HG03045 (cell line): Measurements from ENCODE around the gene HABP4.

Experiments
- ATAC-seq: cut with Tn5 transposase; IDR thresholded peaks from one replicate; pipeline ENCODE4 v1.9.1; 2021; ENCODE audit warnings: mild to moderate bottlenecking, moderate library complexity; ENCODE audit not compliant: unreplicated experiment

HABP4 gene

DNA sequence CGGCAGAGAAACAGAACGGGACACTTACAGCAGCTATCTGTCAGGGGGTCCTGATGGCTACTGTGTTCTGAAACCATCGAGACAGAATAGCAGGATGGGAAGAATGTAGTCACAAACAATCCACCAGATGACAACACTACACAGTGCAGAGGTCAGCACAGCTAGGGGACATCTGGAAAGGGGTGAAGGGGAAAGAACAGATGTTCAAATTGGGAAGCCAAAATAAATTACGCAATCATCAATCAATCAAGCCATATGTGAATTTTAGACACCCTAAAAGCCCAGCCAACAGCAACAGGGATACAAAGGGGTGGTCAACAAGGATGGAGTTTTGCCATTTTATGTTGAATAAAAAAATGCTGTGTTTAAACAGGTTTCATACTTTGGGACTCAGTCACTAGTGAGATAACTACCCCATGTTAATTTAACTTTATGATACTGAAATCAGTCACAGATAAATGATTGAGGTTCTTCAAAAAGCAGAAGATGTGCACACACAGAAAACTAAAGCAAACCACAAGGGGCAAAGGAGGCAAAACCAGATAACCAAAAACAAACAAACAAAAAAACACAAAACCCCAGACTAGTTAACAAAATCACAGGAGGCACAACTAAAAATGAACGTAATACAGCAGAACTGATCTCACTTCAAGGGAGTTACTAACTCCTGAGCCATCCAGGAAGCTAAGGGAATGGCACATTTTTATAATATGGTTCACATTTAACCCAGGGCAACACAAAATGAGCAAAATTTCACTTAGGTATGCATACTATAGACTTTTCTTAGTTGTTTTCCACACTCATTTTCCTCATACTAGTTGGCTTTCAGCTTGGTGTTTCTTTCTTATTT, 65.9 kb downstream of the HABP4 start:
- no peak for ATAC-seq

DNA sequence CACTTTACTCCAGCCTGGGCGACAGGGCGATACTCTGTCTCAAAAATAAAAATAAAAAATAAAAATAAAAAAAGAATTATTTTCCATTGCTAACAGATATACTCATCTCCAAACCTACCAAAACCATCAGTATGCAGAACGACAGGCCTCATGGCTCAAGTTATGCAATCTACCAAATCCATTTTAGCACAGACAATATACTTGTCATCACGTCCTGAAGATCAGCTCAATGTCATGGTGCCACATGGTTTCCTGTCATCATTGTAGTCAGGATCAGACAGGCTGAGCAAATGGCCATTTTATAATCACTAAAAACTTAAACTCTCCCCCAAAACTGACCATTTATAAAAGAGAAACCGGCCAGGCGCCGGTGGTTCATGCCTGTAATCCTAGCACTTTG, 69.1 kb downstream of the HABP4 start:
- no peak for ATAC-seq

DNA sequence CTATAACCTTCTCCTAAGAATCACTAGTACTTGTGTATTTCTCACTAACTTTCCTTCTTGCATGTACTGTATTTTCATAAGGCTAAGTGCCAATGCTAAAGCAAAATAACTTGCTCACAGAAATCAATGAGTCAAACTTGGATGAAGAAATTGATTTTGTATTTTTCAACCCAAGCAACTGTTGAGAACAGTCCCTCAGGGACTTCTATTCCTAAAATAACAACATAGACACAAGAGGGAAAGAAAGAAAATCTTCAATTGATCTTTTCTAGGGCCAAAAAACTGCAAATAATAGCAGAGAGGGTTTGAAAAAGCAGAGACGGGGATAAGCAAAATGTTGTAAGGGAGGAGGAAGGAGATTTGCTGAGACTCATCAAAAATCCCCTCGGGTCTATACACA, 69.8 kb downstream of the HABP4 start:
- no peak for ATAC-seq

DNA sequence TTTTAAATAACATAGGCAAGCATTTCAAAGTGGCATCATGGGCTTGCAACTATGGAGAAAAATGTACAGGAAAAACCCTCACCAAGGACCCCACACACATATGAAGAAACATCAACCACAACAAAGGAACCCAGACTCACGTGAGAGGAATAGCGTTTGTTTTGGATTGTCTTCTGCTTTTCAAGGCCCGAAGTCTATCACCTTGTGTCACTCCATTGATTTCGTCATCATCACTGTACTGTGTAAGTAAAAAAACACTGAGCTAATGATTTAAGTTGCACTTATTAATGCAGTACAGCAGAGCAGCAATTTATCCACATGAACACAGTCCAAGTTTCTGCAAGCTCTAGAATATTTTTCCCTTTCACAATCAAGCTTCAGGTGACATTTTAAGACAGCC, 72.4 kb downstream of the HABP4 start:
- no peak for ATAC-seq

DNA sequence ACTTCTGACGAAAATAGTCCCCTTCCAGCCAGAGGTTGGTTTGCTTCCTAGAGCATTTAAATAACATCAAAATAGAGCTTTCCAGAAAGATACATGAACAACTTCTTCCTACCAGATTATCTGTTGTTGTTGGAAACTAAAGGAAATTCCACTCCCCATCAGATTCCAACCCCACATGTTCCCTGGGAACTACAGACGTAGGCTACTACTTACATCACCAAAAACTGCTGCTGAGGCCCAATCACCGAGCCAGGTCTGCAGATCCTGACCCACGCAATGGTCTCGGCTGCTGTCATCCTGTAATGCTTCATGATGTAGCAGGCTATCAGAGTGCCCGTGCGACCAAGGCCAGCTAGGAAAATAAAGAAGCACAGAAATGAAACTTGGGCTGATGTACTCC, 73.4 kb downstream of the HABP4 start:
- no peak for ATAC-seq

DNA sequence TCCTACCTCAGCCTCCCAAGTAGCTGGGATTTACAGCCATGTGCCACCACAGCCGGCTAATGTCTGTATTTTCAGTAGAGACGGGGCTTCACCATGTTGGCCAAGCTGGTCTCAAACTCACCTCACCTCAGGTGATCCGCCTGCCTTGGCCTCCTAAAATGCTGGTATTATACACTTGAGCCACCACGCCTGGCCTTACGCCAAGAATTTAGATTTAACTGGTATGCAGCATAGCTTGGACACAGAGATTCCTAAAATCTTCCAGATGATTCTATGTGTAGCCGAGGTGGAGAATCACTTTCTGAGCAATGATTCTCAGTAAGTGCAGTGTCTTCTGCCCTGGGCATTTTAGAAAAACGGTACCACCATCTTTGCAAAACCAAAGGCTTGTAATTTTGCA, 74.1 kb downstream of the HABP4 start:
- no peak for ATAC-seq

GRCh38 chr9:96524764-96525163, 74.8 kb downstream of the HABP4 start:
- no peak for ATAC-seq

- ATAC-seq, result no peak
Observed at GRCh38 chr9:96532173-96532572, 82.2 kb downstream of the HABP4 start.

GRCh38 chr9:96540106-96540505, 90.1 kb downstream of the HABP4 start:
- no peak for ATAC-seq
